Left cardiac atrium (tissue), 4 donors: ENCODE measurements around the gene ANO9. TPM values are rescaled to one million over a fixed set of nuclear protein-coding genes. Genes with fewer than 3 reads are reported as not detected.

ENCODE experiments used
- ATAC-seq, 2 donors: fragments of 200-7000 bp; cut with Tn5 transposase; one replicate each; pipeline ENCODE4 v1.9.1; 2020; ENCODE audit warnings: mild to moderate bottlenecking in 2 of 2, moderate library complexity in 2 of 2
- DNase-seq: peaks from one replicate; pipeline ENCODE4 v3.0.0-alpha.2; 2020
- intact Hi-C, 2 donors: fragments of 100-400 bp; cut with DNase I; formaldehyde crosslinking; loops; one replicate each; pipeline versions ENCODE4 v1.14.1 to v1.15.1; 2022 to 2023
- total RNA-seq, 2 donors: library from RNA; stranded (reverse); fragmentation: NEBNext Ultra II Directional; extraction: Animal tissue kit (Norgen Biotek cat#: 25700); gene quantifications; one replicate each; pipeline ENCODE4 v1.2.1, GENCODE V29; 2021
- donor health status: DM: no; HTN: yes; CAD: no.
- donor health status: DM: no; HTN: yes; CAD: no; lungs with severe emphysema.
- donor health status: DM: yes; HTN: yes; CAD: no.
- donor health status: Dilated cardiomyopathy.

The ANO9 gene
- total RNA-seq, 2 donors from 2014 or later = 0.55 to 1.6 TPM

GRCh38 chr11:383431-383830 lies 58.4 kb downstream of the ANO9 start:
- intact Hi-C loops = no loop called here
- ATAC-seq (no peak), DNase-seq (no peak)

GRCh38 chr11:382081-382629 lies 59.7 kb downstream of the ANO9 start:
- ATAC-seq (no peak), DNase-seq (no peak)
- intact Hi-C loops = no loop called here

GRCh38 chr11:381501-382072 lies 60.2 kb downstream of the ANO9 start:
- intact Hi-C loops = no loop called here
- DNase-seq = no peak
- no peak for ATAC-seq

- DNase-seq (no peak), ATAC-seq (no peak)
- intact Hi-C loops = no loop called here
These were observed 60.8 kb downstream of the ANO9 start for GRCh38 chr11:380996-381395.

- ATAC-seq (no peak), DNase-seq (no peak)
- intact Hi-C loops = no loop called here
These were observed 61.3 kb downstream of the ANO9 start for GRCh38 chr11:380491-380890.

- intact Hi-C loops = no loop called here
- no peak for ATAC-seq
- DNase-seq = no peak
These were observed 61.7 kb downstream of the ANO9 start for GRCh38 chr11:380095-380480.

- DNase-seq (no peak), ATAC-seq (no peak)
- intact Hi-C loops = no loop called here
These were observed 62.4 kb downstream of the ANO9 start for GRCh38 chr11:379205-380094.

GRCh38 chr11:377883-378500 lies 63.8 kb downstream of the ANO9 start:
- intact Hi-C loops = no loop called here
- DNase-seq = no peak
- no peak for ATAC-seq

- intact Hi-C loops = no loop called here
- DNase-seq = no peak
These were observed 64.5 kb downstream of the ANO9 start for GRCh38 chr11:377174-377865.

GRCh38 chr11:376531-377173 lies 65.2 kb downstream of the ANO9 start:
- intact Hi-C loops = no loop called here
- DNase-seq = no peak
- no peak for ATAC-seq

More at GRCh38 chr11:377174-377865, 64.5 kb downstream of the ANO9 start:
- no peak for ATAC-seq

- DNase-seq (no peak), ATAC-seq (no peak)
- intact Hi-C loops = no loop called here
These were observed 66.5 kb downstream of the ANO9 start for GRCh38 chr11:375065-376025.

GRCh38 chr11:373716-374551 lies 67.9 kb downstream of the ANO9 start:
- intact Hi-C loops = no loop called here
- ATAC-seq = no peak
- no peak for DNase-seq

- ATAC-seq (no peak), DNase-seq (no peak)
- intact Hi-C loops = no loop called here
These were observed 68.7 kb downstream of the ANO9 start for GRCh38 chr11:372809-373715.

GRCh38 chr11:371716-372590 lies 69.9 kb downstream of the ANO9 start:
- ATAC-seq (no peak), DNase-seq (no peak)
- intact Hi-C loops = no loop called here

GRCh38 chr11:371051-371450 lies 70.8 kb downstream of the ANO9 start:
- intact Hi-C loops = no loop called here
- ATAC-seq (no peak), DNase-seq (no peak)
